ENCODE data around the gene FAM32A.
A peak's percentile ranks its signal among the peaks of the same experiment; 100 is the strongest.

FAM32A gene

GRCh38 chr19:16185123-16185767, at the start of gene FAM32A:
TSS of gene FAM32A (plus strand) at chr19:16185410. CDS start at chr19:16185443, 33 bp downstream.
- peak; percentile 99 for DNase-seq

- no peak for DNase-seq
These were observed 49.6 kb upstream of the FAM32A start for GRCh38 chr19:16135430-16136127.

GRCh38 chr19:16136185-16136999, 48.8 kb upstream of the FAM32A start:
- DNase-seq: no peak

GRCh38 chr19:16139752-16140151, 45.5 kb upstream of the FAM32A start:
- DNase-seq: no peak

- no peak for DNase-seq
These were observed 44.2 kb upstream of the FAM32A start for GRCh38 chr19:16141043-16141442.

- DNase-seq: no peak
These were observed 43.1 kb upstream of the FAM32A start for GRCh38 chr19:16142032-16142580.

- no peak for DNase-seq
These were observed 41.6 kb upstream of the FAM32A start, which contains the start of gene HSH2D for GRCh38 chr19:16143399-16144215. TSS of gene HSH2D (plus strand) at chr19:16143685. CDS start at chr19:16148751, 5,066 bp downstream.

GRCh38 chr19:16144216-16144581, 41.0 kb upstream of the FAM32A start:
- no peak for DNase-seq

- DNase-seq: no peak
These were observed 39.1 kb upstream of the FAM32A start for GRCh38 chr19:16146112-16146511.

- no peak for DNase-seq
These were observed 36.6 kb upstream of the FAM32A start for GRCh38 chr19:16148443-16149229.

- DNase-seq: no peak
These were observed 31.5 kb upstream of the FAM32A start for GRCh38 chr19:16153582-16154336.

GRCh38 chr19:16154557-16154956, 30.7 kb upstream of the FAM32A start:
- DNase-seq: no peak

- DNase-seq: no peak
These were observed 30.1 kb upstream of the FAM32A start for GRCh38 chr19:16155128-16155527.

GRCh38 chr19:16156904-16157303, 28.3 kb upstream of the FAM32A start:
- no peak for DNase-seq

GRCh38 chr19:16157601-16158000, 27.6 kb upstream of the FAM32A start:
- DNase-seq: no peak

GRCh38 chr19:16159655-16160054, 25.6 kb upstream of the FAM32A start:
- DNase-seq: no peak

- DNase-seq: no peak
These were observed 24.7 kb upstream of the FAM32A start for GRCh38 chr19:16160445-16160942.

GRCh38 chr19:16160943-16161560, 24.2 kb upstream of the FAM32A start:
- DNase-seq: peak; percentile 84

GRCh38 chr19:16161840-16162239, 23.4 kb upstream of the FAM32A start:
- peak; percentile 77 for DNase-seq

- no peak for DNase-seq
These were observed 20.9 kb upstream of the FAM32A start for GRCh38 chr19:16164222-16164890.

Data from fibroblast of skin of right biceps (primary cell).